ENCODE data around the gene SIN3B. TPM values are rescaled to one million over a fixed set of nuclear protein-coding genes. Genes with fewer than 3 reads are reported as not detected.

Gene SIN3B
- polyA plus RNA-seq, 3 donors, result 7.2 to 154 (median 10.2) TPM

DNA sequence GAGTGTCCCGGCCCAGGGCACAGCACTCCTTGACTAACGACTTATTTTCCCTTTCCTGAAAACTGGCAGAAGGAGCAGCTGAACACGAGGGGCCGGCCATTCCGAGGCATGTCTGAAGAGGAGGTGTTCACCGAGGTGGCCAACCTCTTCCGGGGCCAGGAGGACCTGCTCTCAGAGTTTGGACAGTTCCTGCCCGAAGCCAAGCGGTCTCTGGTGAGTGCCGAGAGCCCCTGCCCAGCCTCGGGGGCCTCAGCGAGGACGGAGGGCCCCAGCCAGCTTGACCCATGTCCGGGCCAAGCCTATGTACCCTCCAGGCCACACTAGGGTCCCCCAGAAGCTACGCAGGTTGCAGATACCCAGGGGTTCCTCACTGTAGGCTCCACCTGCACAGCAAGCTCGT, 17.7 kb downstream of the SIN3B start:
- Histone ChIP-seq H4K20me1 (ENCODE audit: insufficient read depth, low read length) (peaks cover 50% of the 10 kb centered on the region), H3K4me3 (replicated peaks in 1 of 3; ENCODE audit: low read depth in 2 of 3, low read length in 3 of 3) (no peak overlapping the region), H3K9me3 (replicated peaks in 1 of 2; ENCODE audit: control insufficient read depth in 1 of 2, insufficient read depth in 1 of 2, low read length in 2 of 2) (no peaks in the 10 kb centered on the region), H3K4me1 (ENCODE audit: control insufficient read depth in 1 of 2, insufficient read depth in 2 of 2, low read length in 2 of 2) (peaks cover 17 to 18% of the 10 kb centered on the region in 2 donors), H3K79me2 (ENCODE audit: insufficient read depth, low read length) (peaks cover 6% of the 10 kb centered on the region), H3K4me2 (replicated peaks; ENCODE audit: extremely low read depth, low read length, poor library complexity, severe bottlenecking) (no peak overlapping the region), H3K9ac (ENCODE audit: insufficient read depth, low read length, poor library complexity, severe bottlenecking) (peak overlapping the region; percentile 19), H3K27ac (ENCODE audit: low read depth in 1 of 2, low read length in 2 of 2) (peak overlapping the region; percentile 56 to 73), H3K36me3 (replicated peaks in 1 of 2; ENCODE audit: control insufficient read depth in 1 of 2, insufficient read depth in 2 of 2, low read length in 2 of 2) (peaks cover 89 to 99% of the 10 kb centered on the region in 2 donors), H2AFZ (ENCODE audit: insufficient read depth, low read depth, low read length, poor library complexity, severe bottlenecking) (no peak overlapping the region), H3K27me3 (ENCODE audit: control insufficient read depth in 2 of 2, insufficient read depth in 2 of 2, low read length in 2 of 2) (no peaks in the 10 kb centered on the region)
- H3K36me3 Mint-ChIP-seq, result peaks cover 94 to 98% of the 10 kb centered on the region in 2 donors
- TF ChIP-seq, protein P1, sequence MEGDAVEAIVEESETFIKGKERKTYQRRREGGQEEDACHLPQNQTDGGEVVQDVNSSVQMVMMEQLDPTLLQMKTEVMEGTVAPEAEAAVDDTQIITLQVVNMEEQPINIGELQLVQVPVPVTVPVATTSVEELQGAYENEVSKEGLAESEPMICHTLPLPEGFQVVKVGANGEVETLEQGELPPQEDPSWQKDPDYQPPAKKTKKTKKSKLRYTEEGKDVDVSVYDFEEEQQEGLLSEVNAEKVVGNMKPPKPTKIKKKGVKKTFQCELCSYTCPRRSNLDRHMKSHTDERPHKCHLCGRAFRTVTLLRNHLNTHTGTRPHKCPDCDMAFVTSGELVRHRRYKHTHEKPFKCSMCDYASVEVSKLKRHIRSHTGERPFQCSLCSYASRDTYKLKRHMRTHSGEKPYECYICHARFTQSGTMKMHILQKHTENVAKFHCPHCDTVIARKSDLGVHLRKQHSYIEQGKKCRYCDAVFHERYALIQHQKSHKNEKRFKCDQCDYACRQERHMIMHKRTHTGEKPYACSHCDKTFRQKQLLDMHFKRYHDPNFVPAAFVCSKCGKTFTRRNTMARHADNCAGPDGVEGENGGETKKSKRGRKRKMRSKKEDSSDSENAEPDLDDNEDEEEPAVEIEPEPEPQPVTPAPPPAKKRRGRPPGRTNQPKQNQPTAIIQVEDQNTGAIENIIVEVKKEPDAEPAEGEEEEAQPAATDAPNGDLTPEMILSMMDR (IDR thresholded peaks at IDR 0.05), result no peak
- H3K9me3 Mint-ChIP-seq, result peaks cover 0 to 2% (median 0%) of the 10 kb centered on the region in 7 donors
- H3K4me3 Mint-ChIP-seq, result no peak overlapping the region
- no peak for DNase-seq
- 98% methylated on average over 15 of the region's 16 CpGs for WGBS (ENCODE audit: insufficient coverage)
- intact Hi-C loops (cut with micrococcal nuclease), result no loop called here
- H3K27me3 Mint-ChIP-seq (ENCODE audit: low read depth in 3 of 3), result peaks cover 0 to 2% (median 1%) of the 10 kb centered on the region in 3 donors
- H3K27ac Mint-ChIP-seq, result peak overlapping the region; percentile 18 to 84 (median 66)
- H3K4me1 Mint-ChIP-seq, result peaks cover 19% of the 10 kb centered on the region

DNA sequence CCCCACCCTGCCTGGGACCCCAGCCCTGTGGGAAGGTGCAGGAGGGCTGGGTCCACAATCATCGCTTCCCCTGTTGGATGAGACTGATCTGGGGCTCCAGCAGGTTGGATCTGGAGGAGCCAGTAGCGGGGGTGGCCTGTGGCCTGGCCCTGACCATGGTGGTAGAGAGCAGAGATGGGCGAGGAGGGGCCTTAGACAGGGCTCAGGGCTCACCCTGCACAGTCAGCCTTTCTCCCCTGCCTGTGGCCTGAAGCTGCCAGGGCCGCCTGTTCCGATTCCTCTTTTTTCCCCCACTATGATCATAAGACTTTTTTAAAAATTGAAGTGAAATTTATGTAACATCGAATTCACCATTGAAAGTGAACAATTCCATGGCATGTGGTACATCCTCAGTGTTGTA, 18.2 kb downstream of the SIN3B start:
- peak overlapping the region; percentile 19 for H3K9ac ChIP-seq (ENCODE audit: insufficient read depth, low read length, poor library complexity, severe bottlenecking)
- peaks cover 94 to 98% of the 10 kb centered on the region in 2 donors for H3K36me3 Mint-ChIP-seq

More for the DNA sequence above, 18.2 kb downstream of the SIN3B start:
- H3K27me3 Mint-ChIP-seq (ENCODE audit: low read depth in 3 of 3), result peaks cover 0 to 2% (median 1%) of the 10 kb centered on the region in 3 donors
- H3K4me3 Mint-ChIP-seq, result peak overlapping the region in 1 of 2 donors; percentile 53
- no peaks in the 10 kb centered on the region for H3K9me3 ChIP-seq (replicated peaks in 1 of 2; ENCODE audit: control insufficient read depth in 1 of 2, insufficient read depth in 1 of 2, low read length in 2 of 2)
- H3K4me1 ChIP-seq (ENCODE audit: control insufficient read depth in 1 of 2, insufficient read depth in 2 of 2, low read length in 2 of 2), result peaks cover 17 to 18% of the 10 kb centered on the region in 2 donors
- intact Hi-C loops (cut with micrococcal nuclease), result no loop called here
- H3K36me3 ChIP-seq (replicated peaks in 1 of 2; ENCODE audit: control insufficient read depth in 1 of 2, insufficient read depth in 2 of 2, low read length in 2 of 2), result peaks cover 89 to 99% of the 10 kb centered on the region in 2 donors
- peaks cover 49% of the 10 kb centered on the region for H4K20me1 ChIP-seq (ENCODE audit: insufficient read depth, low read length)
- no peaks in the 10 kb centered on the region for H3K27me3 ChIP-seq (ENCODE audit: control insufficient read depth in 2 of 2, insufficient read depth in 2 of 2, low read length in 2 of 2)
- no peak overlapping the region for H3K4me2 ChIP-seq (replicated peaks; ENCODE audit: extremely low read depth, low read length, poor library complexity, severe bottlenecking)
- WGBS (ENCODE audit: insufficient coverage), result 50% methylated on average over 2 of the region's 6 CpGs
- peaks cover 0 to 3% (median 0%) of the 10 kb centered on the region in 7 donors for H3K9me3 Mint-ChIP-seq
- no peak overlapping the region for H2AFZ ChIP-seq (ENCODE audit: insufficient read depth, low read depth, low read length, poor library complexity, severe bottlenecking)
- TF ChIP-seq, protein P1 (IDR thresholded peaks at IDR 0.05), result no peak
- peak; percentile 10 to 27 (median 23) for DNase-seq
- no peak overlapping the region for H3K4me3 ChIP-seq (replicated peaks in 1 of 3; ENCODE audit: low read depth in 2 of 3, low read length in 3 of 3)
- H3K79me2 ChIP-seq (ENCODE audit: insufficient read depth, low read length), result peaks cover 6% of the 10 kb centered on the region
- peaks cover 19% of the 10 kb centered on the region for H3K4me1 Mint-ChIP-seq
- H3K27ac ChIP-seq (ENCODE audit: low read depth in 1 of 2, low read length in 2 of 2), result peak overlapping the region; percentile 56 to 73
- H3K27ac Mint-ChIP-seq, result peak overlapping the region; percentile 72 to 89 (median 81)

All from CD14-positive monocyte (primary cell).